Adrenal gland (tissue), 12 donors: ENCODE measurements around the gene CDC42EP1. TPM values are rescaled to one million over a fixed set of nuclear protein-coding genes. Genes with fewer than 3 reads are reported as not detected.

Experiments
- DNase-seq, 7 donors: peaks; one replicate each; pipeline ENCODE4 v3.0.0-alpha.2; 2019 to 2020
- H3K27ac ChIP-seq, 5 donors: fragments of 200-600 bp; sonication (generic) in 4 of 5; 1 replicate in 3 of 5; 2 replicates in 2 of 5; pipeline versions ENCODE4 v1.5.1 to v1.8.0; 2016 to 2020; ENCODE audit warnings: mild to moderate bottlenecking in 1 of 5
- H3K27me3 ChIP-seq: fragments of 200-600 bp; 2 replicates; pipeline ENCODE4 v1.8.0; 2021
- H3K36me3 ChIP-seq, 2 donors: fragments of 200-600 bp; replicated peaks in 1 of 2; 1 replicate in 1 of 2; 2 replicates in 1 of 2; pipeline versions ENCODE4 v1.5.1 to v1.8.0; 2018 to 2022
- H3K4me1 ChIP-seq, 2 donors: fragments of 200-600 bp; replicated peaks in 1 of 2; 1 replicate in 1 of 2; 2 replicates in 1 of 2; pipeline versions ENCODE4 v1.5.1 to v1.8.0; 2018 to 2021
- H3K4me3 ChIP-seq, 4 donors: fragments of 200-600 bp; sonication (generic) in 3 of 4; one replicate each; pipeline ENCODE4 v1.5.1; 2016 to 2018
- H3K9me3 ChIP-seq, 3 donors: fragments of 200-600 bp; sonication (generic) in 1 of 3; replicated peaks in 1 of 3; 1 replicate in 2 of 3; 2 replicates in 1 of 3; pipeline versions ENCODE4 v1.5.1 to v1.8.0; 2016 to 2021
- POLR2A ChIP-seq, 2 donors: fragments of 450-650 bp; IDR thresholded peaks; one replicate each; pipeline ENCODE4 v1.6.1; 2017; ENCODE audit warnings: antibody characterized with exemption in 2 of 2, mild to moderate bottlenecking in 2 of 2, moderate library complexity in 1 of 2
- WGBS, 4 donors: extraction: QIAGEN DNeasy Blood & Tissue Kit in 2 of 4; methylation state at CpG; one replicate each; pipeline versions ENCODE4 v1.1.5 to v1.1.7; 2013 to 2017; 5-methylcytosine and 5-hydroxymethylcytosine counted together
- intact Hi-C, 2 donors: fragments of 100-400 bp; cut with DNase I; formaldehyde crosslinking; loops; one replicate each; pipeline versions ENCODE4 v1.14.1 to v1.15.0; 2022 to 2023
- polyA plus RNA-seq, 3 donors: library from polyadenylated mRNA; stranded (reverse); fragments of 200-250 nt in 2 of 3; fragments of 350-450 nt in 1 of 3; fragmentation: Illumina TruSeq in 1 of 3; extraction: RNeasy Lipid Tissue Mini Kit (QIAGEN cat#74804) in 1 of 3; gene quantifications; one replicate each; pipeline ENCODE4 v1.2.3, GENCODE V29; 2013 to 2014
- total RNA-seq, 9 donors: library from RNA; depleted of rRNA in 4 of 9; stranded (reverse); fragments of >200 nt in 4 of 9; fragments of 120-200 nt in 1 of 9; fragmentation: NEBNext Ultra II Directional in 1 of 9; extraction: Animal tissue kit (Norgen Biotek cat#: 25700) in 1 of 9; gene quantifications; one replicate each; pipeline versions ENCODE4 v1.1.0 to v1.2.4, GENCODE V29; 2013 to 2023
- TF ChIP-seq, protein P1 (sequence below), 6 experiments: fragments of 450-650 bp in 4 of 6; fragments of 200-600 bp in 2 of 6; sonication (generic) in 1 of 6; IDR thresholded peaks; 1 replicate in 5 of 6; 2 replicates in 1 of 6; pipeline versions ENCODE4 v1.5.1 to v1.8.0; 2016 to 2021; ENCODE audit warnings: antibody characterized with exemption in 6 of 6, mild to moderate bottlenecking in 2 of 6, moderate library complexity in 1 of 6
- donor health status: healthy with polysubstance abuse.
- donor health status: Bipolar disorder and iron deficiency.
- donor health status: DM: yes; HTN: yes; CAD: no.
- donor health status: DM: no; HTN: no; CAD: no.
- donor health status: DM: no; HTN: no; CAD: no.
- donor health status: DM: yes; HTN: yes; CAD: no.

CDC42EP1 gene
- total and polyA plus RNA-seq, 12 donors: 9.2 to 159 (median 92.8) TPM

DNA sequence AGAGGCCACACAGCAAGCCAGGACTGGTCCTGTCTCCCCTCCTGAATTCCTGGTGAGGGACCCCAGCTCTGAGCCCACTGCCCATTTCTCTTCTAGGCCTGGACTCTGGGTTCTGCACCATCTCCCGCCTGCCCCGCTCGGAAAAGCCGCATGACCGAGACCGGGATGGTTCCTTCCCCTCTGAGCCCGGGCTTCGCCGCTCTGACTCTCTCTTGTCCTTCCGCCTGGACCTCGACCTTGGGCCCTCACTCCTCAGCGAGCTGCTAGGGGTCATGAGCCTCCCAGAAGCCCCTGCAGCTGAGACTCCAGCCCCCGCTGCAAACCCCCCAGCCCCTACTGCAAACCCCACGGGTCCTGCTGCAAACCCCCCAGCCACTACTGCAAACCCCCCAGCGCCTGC, 7.7 kb downstream of the CDC42EP1 start:
- 61 to 77% (median 68%) methylated on average over 13 to 15 of the region's 15 CpGs for WGBS, 4 donors
- Histone ChIP-seq H3K27ac (no peak overlapping the region), H3K4me1 (peaks cover 53 to 78% of the 10 kb centered on the region in 2 donors), H3K27me3 (no peaks in the 10 kb centered on the region), H3K4me3 (no peak overlapping the region), H3K36me3 (peaks cover 0 to 25% of the 10 kb centered on the region in 2 donors), H3K9me3 (no peaks in the 10 kb centered on the region)
- no peak for DNase-seq
- intact Hi-C loops: no loop called here
- TF ChIP-seq POLR2A (IDR thresholded peaks at IDR 0.05): no peak
- TF ChIP-seq, protein P1, sequence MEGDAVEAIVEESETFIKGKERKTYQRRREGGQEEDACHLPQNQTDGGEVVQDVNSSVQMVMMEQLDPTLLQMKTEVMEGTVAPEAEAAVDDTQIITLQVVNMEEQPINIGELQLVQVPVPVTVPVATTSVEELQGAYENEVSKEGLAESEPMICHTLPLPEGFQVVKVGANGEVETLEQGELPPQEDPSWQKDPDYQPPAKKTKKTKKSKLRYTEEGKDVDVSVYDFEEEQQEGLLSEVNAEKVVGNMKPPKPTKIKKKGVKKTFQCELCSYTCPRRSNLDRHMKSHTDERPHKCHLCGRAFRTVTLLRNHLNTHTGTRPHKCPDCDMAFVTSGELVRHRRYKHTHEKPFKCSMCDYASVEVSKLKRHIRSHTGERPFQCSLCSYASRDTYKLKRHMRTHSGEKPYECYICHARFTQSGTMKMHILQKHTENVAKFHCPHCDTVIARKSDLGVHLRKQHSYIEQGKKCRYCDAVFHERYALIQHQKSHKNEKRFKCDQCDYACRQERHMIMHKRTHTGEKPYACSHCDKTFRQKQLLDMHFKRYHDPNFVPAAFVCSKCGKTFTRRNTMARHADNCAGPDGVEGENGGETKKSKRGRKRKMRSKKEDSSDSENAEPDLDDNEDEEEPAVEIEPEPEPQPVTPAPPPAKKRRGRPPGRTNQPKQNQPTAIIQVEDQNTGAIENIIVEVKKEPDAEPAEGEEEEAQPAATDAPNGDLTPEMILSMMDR (IDR thresholded peaks at IDR 0.05): no peak

DNA sequence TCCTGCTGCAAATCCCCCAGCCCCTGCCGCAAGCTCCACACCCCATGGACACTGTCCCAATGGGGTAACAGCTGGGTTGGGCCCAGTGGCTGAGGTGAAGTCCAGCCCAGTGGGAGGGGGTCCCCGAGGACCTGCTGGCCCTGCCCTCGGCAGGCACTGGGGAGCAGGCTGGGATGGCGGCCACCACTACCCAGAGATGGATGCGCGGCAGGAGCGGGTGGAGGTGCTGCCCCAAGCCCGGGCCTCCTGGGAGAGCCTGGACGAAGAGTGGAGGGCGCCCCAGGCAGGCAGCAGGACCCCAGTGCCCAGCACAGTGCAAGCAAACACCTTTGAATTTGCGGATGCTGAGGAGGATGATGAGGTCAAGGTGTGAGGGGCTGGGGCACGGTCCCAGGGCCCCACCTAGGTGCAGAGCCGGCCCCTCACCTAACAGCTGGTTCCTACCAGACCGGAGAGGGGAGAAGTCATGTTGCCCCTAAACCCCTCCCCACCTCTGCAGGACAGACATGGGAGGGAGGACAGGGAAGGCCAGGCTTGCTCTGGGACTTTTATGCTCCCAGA, 8.2 kb downstream of the CDC42EP1 start:
- Histone ChIP-seq H3K9me3 (no peaks in the 10 kb centered on the region), H3K36me3 (peaks cover 0 to 25% of the 10 kb centered on the region in 2 donors), H3K27me3 (no peaks in the 10 kb centered on the region), H3K4me3 (no peak overlapping the region), H3K27ac (peak overlapping the region in 2 of 5 donors; percentile 4 to 53), H3K4me1 (peaks cover 49 to 73% of the 10 kb centered on the region in 2 donors)
- peak in 1 of 7 donors; percentile 38 for DNase-seq
- TF ChIP-seq POLR2A (IDR thresholded peaks at IDR 0.05): no peak
- TF ChIP-seq, protein P1 (IDR thresholded peaks at IDR 0.05): no peak
- intact Hi-C loops: no loop called here
- WGBS, 4 donors: 80 to 100% (median 84%) methylated on average over 1 to 14 of the region's 14 CpGs

DNA sequence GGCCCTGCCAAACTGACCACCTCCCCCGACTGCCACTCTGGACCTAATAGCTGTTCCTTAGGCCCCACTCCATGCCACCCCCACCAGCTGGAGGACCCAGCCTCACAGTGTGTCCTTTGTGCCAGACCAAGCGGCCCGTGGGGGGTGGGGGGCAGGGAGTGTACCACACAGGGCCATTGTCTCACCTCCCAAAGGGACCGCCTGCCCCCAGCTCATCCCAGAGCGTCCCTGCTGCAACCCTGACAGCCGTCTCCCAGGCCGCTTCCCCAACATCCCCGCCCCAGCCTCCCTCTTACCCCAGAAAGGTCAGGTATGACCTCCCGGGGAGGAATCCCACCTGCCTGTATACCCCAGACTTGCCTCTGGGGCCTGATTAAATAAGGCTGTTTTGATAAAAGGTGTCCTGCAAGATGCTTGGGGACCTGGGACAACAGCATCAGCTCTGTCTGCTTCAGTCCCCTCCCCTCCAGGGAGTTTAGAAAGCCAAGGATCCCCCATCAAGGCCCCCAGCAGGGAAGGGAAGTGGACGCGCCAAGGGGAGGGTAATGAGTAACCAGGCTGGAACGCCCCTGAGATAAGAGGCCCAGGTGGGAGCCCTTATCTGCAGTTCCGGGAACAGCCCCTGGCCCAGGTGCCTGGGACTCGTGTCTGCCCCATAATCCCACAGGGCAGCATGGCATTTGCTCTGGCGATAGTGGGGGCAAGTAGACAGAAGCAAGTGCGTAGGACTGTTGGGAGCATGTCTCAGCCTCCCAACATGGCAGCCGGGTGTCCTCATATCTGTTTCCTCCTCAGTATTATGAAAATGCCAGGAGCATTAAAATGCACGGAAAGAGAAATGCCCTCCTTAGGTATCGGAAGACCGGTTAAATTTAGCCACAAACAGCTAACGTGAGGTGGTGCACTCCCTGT, 9.0 kb downstream of the CDC42EP1 start:
- intact Hi-C loops: no loop called here
- H3K27ac ChIP-seq: peak overlapping the region in 3 of 5 donors; percentile 32 to 53 (median 42)
- 36 to 50% (median 46%) methylated on average over 12 to 21 of the region's 21 CpGs for WGBS, 4 donors

More for the DNA sequence above, 9.0 kb downstream of the CDC42EP1 start:
- Histone ChIP-seq H3K4me1 (peaks cover 42 to 68% of the 10 kb centered on the region in 2 donors), H3K9me3 (no peaks in the 10 kb centered on the region), H3K4me3 (no peak overlapping the region), H3K27me3 (no peaks in the 10 kb centered on the region), H3K36me3 (peaks cover 0 to 25% of the 10 kb centered on the region in 2 donors)
- TF ChIP-seq, protein P1 (IDR thresholded peaks at IDR 0.05): peak in 1 of 6 experiments; percentile 5
- no peak for TF ChIP-seq POLR2A (IDR thresholded peaks at IDR 0.05)
- DNase-seq: peak in 3 of 7 donors; percentile 25 to 55 (median 45)
